GM08714 (cell line): ENCODE measurements around the gene FBN2.

Experiments used
- H3K4me3 ChIP-seq: fragments of 200-500 bp; sonication (Bioruptor generic); 2 replicates; pipeline ENCODE4 v1.5.1; 2014; ENCODE audit warnings: mild to moderate bottlenecking, low read length, inconsistent platforms
- ZNF274 ChIP-seq: IDR thresholded peaks from 2 replicates; pipeline ENCODE4 v1.6.1; 2012; ENCODE audit warnings: mild to moderate bottlenecking, low read depth, low read length

FBN2 gene

GRCh38 chr5:128252196-128252595 is 285.8 kb downstream of the FBN2 start:
- TF ChIP-seq ZNF274, result no peak
- H3K4me3 ChIP-seq, result no peak overlapping the region

DNA sequence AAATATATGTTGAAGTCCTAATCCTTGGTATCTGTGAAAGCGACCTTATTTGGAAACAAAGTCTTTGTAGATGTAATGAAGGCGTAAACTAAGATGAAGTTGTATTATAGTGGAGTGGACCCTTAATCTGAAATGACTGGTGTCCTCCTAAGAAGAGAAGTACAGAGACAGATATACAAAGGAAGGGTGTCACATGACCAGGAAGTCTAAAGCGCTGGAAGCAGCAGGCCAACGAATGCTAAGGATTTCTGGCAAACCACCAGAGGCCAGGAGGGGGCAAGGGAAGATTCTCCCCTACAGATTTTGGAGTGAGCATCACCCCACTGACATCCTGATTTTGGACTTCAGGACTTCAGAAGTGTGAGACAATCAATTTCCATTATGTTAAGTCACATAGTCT is 292.1 kb downstream of the FBN2 start:
- no peak overlapping the region for H3K4me3 ChIP-seq
- TF ChIP-seq ZNF274, result no peak

GRCh38 chr5:128243958-128244582 is 294.0 kb downstream of the FBN2 start:
- no peak overlapping the region for H3K4me3 ChIP-seq
- no peak for TF ChIP-seq ZNF274

DNA sequence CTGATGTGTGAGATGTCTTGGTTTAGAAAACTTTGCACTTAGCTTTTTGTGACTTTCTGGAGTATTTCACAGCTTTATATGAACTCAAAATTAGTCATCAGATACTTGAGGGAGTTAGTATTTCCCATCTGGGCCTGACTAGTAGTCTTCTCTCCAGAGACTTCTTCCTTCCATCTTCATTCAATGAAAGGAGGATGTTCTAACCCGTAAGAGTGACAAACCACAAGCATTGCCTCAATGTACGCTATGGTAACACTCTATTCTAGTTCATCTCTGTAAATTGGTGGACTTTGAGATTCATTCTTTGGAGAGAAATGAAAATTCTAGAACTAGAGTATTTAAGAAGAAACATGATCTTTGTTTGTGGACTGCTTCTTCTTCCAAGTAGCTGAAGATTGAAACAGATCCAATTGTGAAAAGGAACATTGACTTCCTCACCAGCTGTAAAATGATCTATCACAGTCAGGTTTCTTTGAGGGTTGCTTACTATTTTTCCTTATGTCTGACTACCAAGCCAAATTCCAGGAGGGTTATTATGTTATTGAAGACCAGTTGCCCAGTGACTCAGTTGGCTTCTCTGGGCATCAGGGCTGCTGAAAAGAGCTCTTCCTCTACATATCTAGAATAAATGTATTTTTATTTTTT is 296.9 kb downstream of the FBN2 start:
- no peak overlapping the region for H3K4me3 ChIP-seq
- no peak for TF ChIP-seq ZNF274

- H3K4me3 ChIP-seq, result no peak overlapping the region
- no peak for TF ChIP-seq ZNF274
Measured at GRCh38 chr5:128237546-128237945, 300.5 kb downstream of the FBN2 start.

DNA sequence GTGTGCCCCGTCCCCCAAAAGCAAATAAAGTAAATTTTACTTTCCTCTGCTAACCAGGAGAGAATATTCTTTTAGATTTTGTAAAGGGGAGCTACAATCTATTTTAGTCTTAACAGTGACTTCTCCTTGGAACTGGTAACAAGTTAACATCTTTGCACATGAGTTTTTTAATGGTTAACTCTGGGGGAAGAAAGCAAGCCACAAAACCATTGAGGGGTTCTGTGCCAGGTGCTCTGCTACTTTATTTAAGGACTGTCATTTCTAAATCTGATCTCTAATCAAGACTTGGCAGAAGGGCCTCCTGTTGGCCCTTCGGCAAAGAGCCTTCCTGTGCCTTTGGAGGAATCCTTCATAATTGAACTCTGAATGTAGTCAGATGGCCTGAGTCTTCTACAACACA is 301.0 kb downstream of the FBN2 start:
- H3K4me3 ChIP-seq, result no peak overlapping the region
- no peak for TF ChIP-seq ZNF274

DNA sequence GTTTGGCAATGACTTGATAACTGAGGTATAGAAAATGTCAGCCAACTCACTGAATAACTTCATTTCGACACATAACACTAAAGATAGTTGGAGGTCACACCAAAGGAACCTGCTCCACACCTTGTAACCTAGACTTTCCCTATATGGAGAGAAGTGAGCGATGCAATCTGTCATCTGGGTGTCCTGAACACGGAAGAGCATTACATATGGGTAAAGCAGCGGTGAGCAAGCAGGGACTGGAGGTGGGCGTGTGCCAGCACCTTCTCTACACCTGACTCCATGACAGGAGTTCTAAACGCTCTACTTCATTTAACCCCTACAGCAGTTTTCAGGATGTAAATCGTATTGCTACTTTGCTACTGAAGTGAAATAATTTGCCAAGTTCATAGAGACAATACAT is 301.7 kb downstream of the FBN2 start:
- no peak overlapping the region for H3K4me3 ChIP-seq
- TF ChIP-seq ZNF274, result no peak

GRCh38 chr5:128234928-128235641 is 303.0 kb downstream of the FBN2 start:
- H3K4me3 ChIP-seq, result no peak overlapping the region
- no peak for TF ChIP-seq ZNF274

DNA sequence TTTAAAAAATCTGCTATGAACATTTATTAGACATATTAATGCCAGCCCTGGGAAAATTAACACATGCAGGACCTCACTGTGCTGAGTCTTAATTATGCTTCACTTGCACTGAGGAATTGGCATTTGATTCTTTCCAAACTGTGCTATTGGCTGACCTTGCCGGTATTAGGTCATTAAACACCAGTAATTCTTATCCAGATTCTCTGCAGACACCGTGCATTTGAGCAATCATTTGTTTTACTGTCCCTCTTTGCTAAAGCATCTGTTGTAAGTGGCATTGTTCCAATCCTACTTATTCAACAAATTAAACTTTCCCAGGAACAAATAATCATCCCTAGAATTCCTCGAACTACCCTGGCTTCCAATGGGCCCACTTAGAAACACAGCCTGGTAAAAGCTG is 309.5 kb downstream of the FBN2 start:
- no peak overlapping the region for H3K4me3 ChIP-seq
- no peak for TF ChIP-seq ZNF274

- no peak overlapping the region for H3K4me3 ChIP-seq
- no peak for TF ChIP-seq ZNF274
Measured at GRCh38 chr5:128228008-128228407, 310.0 kb downstream of the FBN2 start.

DNA sequence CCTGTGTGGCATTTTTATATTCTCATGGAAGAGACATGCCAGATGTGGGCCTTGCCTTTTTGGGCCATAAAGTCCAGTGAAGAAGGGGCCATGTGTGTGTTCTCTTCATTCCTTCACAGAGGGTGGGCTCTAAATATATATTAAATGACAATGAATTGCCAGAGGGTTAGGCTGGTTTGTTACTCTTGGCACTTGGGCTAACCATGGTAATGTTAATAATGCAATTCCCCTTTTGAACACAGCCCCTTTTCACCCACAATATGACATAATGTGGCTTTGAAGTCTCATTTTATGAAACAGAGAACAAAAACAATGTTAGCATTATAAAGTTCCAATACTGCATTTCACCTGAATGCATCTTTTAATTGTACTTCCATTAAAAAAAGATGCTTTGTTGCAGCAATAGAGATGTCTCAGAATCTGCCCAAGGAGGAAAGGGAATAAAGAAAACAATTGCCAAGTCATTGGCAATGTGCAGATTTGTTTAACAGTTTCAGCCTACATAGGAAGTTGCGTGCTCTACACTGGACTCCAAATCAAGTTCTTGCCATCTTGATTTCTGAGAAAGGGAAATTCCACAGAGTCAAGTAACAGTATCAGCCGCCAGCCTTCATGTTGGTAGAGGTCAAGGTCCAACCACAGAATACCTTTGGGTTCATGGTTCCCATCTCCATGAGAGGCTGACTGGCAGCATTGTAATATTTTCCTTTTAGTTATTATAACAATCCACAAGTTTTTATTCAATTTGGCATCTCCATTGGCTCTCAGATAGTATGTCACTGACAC is 312.6 kb downstream of the FBN2 start:
- no peak for TF ChIP-seq ZNF274
- no peak overlapping the region for H3K4me3 ChIP-seq

GRCh38 chr5:128224336-128224735 is 313.7 kb downstream of the FBN2 start:
- no peak overlapping the region for H3K4me3 ChIP-seq
- TF ChIP-seq ZNF274, result no peak

DNA sequence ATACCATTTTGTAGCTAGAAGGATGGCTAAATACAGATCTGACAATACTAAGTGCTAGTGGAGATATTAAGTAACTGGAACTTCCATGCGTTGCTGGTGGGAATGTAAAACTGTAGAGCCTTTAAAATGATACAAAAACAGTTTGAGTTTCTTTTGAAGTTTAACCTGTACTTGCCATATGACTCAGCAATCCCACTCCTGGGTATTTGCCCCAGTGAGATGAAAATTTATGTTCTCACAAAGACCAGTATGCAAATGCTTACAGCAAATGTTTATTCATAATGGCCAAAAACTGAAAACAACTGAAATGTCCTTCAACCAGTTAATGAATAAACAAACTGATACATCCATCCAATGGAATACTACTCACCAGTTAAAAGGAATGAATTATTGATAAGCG is 317.2 kb downstream of the FBN2 start:
- no peak for TF ChIP-seq ZNF274
- no peak overlapping the region for H3K4me3 ChIP-seq

- no peak overlapping the region for H3K4me3 ChIP-seq
- TF ChIP-seq ZNF274, result no peak
Measured at GRCh38 chr5:128216860-128217531, 321.0 kb downstream of the FBN2 start.

- TF ChIP-seq ZNF274, result no peak
- H3K4me3 ChIP-seq, result no peak overlapping the region
Measured at GRCh38 chr5:128216285-128216684, 321.8 kb downstream of the FBN2 start.
